ENCODE results near the gene ECPAS.

DNA sequence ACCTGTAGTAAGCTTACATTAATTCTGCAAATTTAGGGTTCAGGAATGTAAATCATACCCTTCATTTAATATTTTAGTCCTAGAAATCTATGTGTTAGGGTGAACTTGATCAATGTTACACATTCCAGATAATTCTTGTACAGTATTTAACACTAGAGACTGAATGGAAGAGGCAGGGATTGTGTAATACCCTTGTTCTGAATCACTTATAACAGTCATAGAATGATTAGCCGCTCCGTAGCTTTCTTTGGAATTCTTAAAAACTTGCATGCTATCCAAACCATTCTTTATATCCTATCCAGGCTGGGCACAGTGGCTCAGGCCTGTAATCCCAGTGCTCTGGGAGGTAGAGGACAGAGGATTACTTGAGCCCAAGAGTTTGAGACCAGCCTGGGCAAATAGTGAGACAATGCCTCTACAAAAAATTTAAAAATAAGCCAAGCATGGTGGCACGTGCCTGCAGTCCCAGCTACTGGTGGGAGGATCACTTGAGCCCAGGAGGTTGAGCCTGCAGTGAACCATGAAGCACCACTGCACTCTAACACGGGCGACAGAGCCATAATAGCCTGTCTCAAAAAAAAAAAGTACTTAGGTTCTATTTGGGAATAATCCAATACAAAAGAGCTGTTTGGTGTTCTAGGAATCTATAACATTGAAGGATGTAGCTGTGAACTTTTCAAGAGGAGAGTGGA, 49.1 kb upstream of the ECPAS start:
- TF ChIP-seq EZH2phosphoT487 (IDR thresholded peaks at IDR 0.05; ENCODE audit: insufficient read depth, low read depth) (no peak), EZH2 (IDR thresholded peaks at IDR 0.05; ENCODE audit: insufficient read depth, poor library complexity, severe bottlenecking) (no peak)
